GM23338 (cell line): ENCODE results near the gene TBX18.

Experiments used
- CREB1 ChIP-seq: fragments of 250-450 bp; sonication (Bioruptor Pico); IDR thresholded peaks from 2 replicates; pipeline ENCODE4 v1.5.0; 2020; ENCODE audit warnings: low read depth, mild to moderate bottlenecking, moderate library complexity
- EZH2phosphoT487 ChIP-seq: fragments of 200-600 bp; sonication (generic); IDR thresholded peaks from one replicate; pipeline ENCODE4 v1.8.1; 2018; ENCODE audit warnings: antibody characterized with exemption; ENCODE audit not compliant: unreplicated experiment
- JUNB ChIP-seq: IDR thresholded peaks from one replicate; pipeline ENCODE4 v1.6.1; 2016; ENCODE audit warnings: antibody characterized with exemption; ENCODE audit not compliant: unreplicated experiment
- POLR2AphosphoS5 ChIP-seq: IDR thresholded peaks from 2 replicates; pipeline ENCODE4 v1.6.1; 2016; ENCODE audit warnings: antibody characterized with exemption, low read depth
- TF ChIP-seq, protein P1 (sequence below): IDR thresholded peaks from 2 replicates; pipeline ENCODE4 v1.6.1; 2016; ENCODE audit warnings: antibody characterized with exemption
- TF ChIP-seq, protein P2 (sequence below), 2 experiments: fragments of 200-600 bp in 1 of 2; sonication (generic) in 1 of 2; conservative IDR thresholded peaks; 2 replicates each; pipeline versions ENCODE4 v1.5.1 to v1.6.1; 2016 to 2017; ENCODE audit warnings: antibody characterized with exemption in 2 of 2, low read depth in 2 of 2, mild to moderate bottlenecking in 2 of 2, moderate library complexity in 1 of 2
- TF ChIP-seq, protein P3 (sequence below): IDR thresholded peaks from one replicate; pipeline ENCODE4 v1.6.1; 2018; ENCODE audit warnings: antibody characterized with exemption; ENCODE audit not compliant: unreplicated experiment

DNA sequence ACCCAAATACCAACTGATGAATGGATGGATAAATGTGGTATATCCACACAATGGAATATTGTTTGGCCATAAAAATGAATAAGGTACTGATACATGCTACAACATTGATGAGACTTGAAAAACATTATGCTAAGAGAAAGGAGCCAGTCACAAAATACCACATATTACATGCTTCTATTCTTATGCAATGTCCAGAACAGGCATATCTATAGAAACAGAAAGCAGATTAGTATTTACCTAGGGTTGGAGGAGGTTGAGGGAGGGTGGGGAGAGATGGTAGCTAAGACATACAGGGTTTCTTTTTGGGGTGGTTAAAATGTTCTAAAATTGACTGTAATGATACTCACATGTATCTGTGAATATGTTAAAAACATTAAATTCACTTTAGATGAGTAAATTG lies 24.8 kb upstream of the TBX18 start:
- TF ChIP-seq, protein P1, sequence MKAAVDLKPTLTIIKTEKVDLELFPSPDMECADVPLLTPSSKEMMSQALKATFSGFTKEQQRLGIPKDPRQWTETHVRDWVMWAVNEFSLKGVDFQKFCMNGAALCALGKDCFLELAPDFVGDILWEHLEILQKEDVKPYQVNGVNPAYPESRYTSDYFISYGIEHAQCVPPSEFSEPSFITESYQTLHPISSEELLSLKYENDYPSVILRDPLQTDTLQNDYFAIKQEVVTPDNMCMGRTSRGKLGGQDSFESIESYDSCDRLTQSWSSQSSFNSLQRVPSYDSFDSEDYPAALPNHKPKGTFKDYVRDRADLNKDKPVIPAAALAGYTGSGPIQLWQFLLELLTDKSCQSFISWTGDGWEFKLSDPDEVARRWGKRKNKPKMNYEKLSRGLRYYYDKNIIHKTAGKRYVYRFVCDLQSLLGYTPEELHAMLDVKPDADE: no peak
- TF ChIP-seq, protein P2, sequence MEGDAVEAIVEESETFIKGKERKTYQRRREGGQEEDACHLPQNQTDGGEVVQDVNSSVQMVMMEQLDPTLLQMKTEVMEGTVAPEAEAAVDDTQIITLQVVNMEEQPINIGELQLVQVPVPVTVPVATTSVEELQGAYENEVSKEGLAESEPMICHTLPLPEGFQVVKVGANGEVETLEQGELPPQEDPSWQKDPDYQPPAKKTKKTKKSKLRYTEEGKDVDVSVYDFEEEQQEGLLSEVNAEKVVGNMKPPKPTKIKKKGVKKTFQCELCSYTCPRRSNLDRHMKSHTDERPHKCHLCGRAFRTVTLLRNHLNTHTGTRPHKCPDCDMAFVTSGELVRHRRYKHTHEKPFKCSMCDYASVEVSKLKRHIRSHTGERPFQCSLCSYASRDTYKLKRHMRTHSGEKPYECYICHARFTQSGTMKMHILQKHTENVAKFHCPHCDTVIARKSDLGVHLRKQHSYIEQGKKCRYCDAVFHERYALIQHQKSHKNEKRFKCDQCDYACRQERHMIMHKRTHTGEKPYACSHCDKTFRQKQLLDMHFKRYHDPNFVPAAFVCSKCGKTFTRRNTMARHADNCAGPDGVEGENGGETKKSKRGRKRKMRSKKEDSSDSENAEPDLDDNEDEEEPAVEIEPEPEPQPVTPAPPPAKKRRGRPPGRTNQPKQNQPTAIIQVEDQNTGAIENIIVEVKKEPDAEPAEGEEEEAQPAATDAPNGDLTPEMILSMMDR (conservative IDR thresholded peaks at IDR 0.05; ENCODE audit: low read depth in 2 of 2): no peak
- no peak for TF ChIP-seq EZH2phosphoT487
- TF ChIP-seq JUNB: no peak
- TF ChIP-seq, protein P3, sequence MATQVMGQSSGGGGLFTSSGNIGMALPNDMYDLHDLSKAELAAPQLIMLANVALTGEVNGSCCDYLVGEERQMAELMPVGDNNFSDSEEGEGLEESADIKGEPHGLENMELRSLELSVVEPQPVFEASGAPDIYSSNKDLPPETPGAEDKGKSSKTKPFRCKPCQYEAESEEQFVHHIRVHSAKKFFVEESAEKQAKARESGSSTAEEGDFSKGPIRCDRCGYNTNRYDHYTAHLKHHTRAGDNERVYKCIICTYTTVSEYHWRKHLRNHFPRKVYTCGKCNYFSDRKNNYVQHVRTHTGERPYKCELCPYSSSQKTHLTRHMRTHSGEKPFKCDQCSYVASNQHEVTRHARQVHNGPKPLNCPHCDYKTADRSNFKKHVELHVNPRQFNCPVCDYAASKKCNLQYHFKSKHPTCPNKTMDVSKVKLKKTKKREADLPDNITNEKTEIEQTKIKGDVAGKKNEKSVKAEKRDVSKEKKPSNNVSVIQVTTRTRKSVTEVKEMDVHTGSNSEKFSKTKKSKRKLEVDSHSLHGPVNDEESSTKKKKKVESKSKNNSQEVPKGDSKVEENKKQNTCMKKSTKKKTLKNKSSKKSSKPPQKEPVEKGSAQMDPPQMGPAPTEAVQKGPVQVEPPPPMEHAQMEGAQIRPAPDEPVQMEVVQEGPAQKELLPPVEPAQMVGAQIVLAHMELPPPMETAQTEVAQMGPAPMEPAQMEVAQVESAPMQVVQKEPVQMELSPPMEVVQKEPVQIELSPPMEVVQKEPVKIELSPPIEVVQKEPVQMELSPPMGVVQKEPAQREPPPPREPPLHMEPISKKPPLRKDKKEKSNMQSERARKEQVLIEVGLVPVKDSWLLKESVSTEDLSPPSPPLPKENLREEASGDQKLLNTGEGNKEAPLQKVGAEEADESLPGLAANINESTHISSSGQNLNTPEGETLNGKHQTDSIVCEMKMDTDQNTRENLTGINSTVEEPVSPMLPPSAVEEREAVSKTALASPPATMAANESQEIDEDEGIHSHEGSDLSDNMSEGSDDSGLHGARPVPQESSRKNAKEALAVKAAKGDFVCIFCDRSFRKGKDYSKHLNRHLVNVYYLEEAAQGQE: no peak
- no peak for TF ChIP-seq CREB1 (CRISPR knock-in tag)
- no peak for TF ChIP-seq POLR2AphosphoS5
